Gastrocnemius medialis (tissue), 4 donors: Measurements from ENCODE around the gene WASL.

ENCODE experiments used
- CTCF ChIP-seq, 5 experiments: fragments of 450-650 bp in 3 of 5; fragments of 200-600 bp in 2 of 5; sonication (generic) in 2 of 5; IDR thresholded peaks in 4 of 5; conservative IDR thresholded peaks in 1 of 5; 1 replicate in 4 of 5; 2 replicates in 1 of 5; pipeline ENCODE4 v1.5.1; 2016 to 2019; ENCODE audit warnings: antibody characterized with exemption in 5 of 5, mild to moderate bottlenecking in 3 of 5, moderate library complexity in 3 of 5
- POLR2A ChIP-seq, 2 donors: fragments of 450-650 bp; IDR thresholded peaks; one replicate each; pipeline ENCODE4 v1.6.1; 2017; ENCODE audit warnings: antibody characterized with exemption in 2 of 2, mild to moderate bottlenecking in 2 of 2, moderate library complexity in 2 of 2

- TF ChIP-seq CTCF (IDR thresholded peaks at IDR 0.05 in 4 of 5, conservative IDR thresholded peaks at IDR 0.05 in 1 of 5) (no peak), POLR2A (IDR thresholded peaks at IDR 0.05) (no peak)
Measured at GRCh38 chr7:123724817-123725253, 24.0 kb downstream of the WASL start.
